HG03095 (cell line): Measurements from ENCODE around the gene OPRL1.

Experiments
- ATAC-seq: cut with Tn5 transposase; IDR thresholded peaks from one replicate; pipeline ENCODE4 v1.9.1; 2021; ENCODE audit warnings: moderate library complexity; ENCODE audit not compliant: unreplicated experiment

OPRL1 gene

GRCh38 chr20:64055893-64056638 is 23.8 kb upstream of the OPRL1 start:
- ATAC-seq = no peak

GRCh38 chr20:64056639-64056888 is 23.3 kb upstream of the OPRL1 start:
- ATAC-seq = no peak

GRCh38 chr20:64056889-64057627 is 22.8 kb upstream of the OPRL1 start:
- no peak for ATAC-seq

- ATAC-seq = no peak
These were observed 22.0 kb upstream of the OPRL1 start for GRCh38 chr20:64057628-64058498.

- ATAC-seq = no peak
These were observed 21.3 kb upstream of the OPRL1 start for GRCh38 chr20:64058536-64058935.

GRCh38 chr20:64062276-64062595 is 17.6 kb upstream of the OPRL1 start:
- no peak for ATAC-seq

- ATAC-seq = peak; percentile 71
These were observed 17.1 kb upstream of the OPRL1 start, which contains the start of gene TCEA2 for GRCh38 chr20:64062596-64063388. TCEA2 (plus strand) TSS chr20:64063198; CDS start chr20:64063313, 115 bp downstream.

GRCh38 chr20:64063389-64064144 is 16.3 kb upstream of the OPRL1 start:
- ATAC-seq = peak; percentile 5

GRCh38 chr20:64064145-64064698 is 15.7 kb upstream of the OPRL1 start:
- no peak for ATAC-seq

- ATAC-seq = no peak
These were observed 14.6 kb upstream of the OPRL1 start for GRCh38 chr20:64065062-64065973.

GRCh38 chr20:64065974-64066343 is 13.9 kb upstream of the OPRL1 start:
- ATAC-seq = peak; percentile 36

- no peak for ATAC-seq
These were observed 12.8 kb upstream of the OPRL1 start for GRCh38 chr20:64067005-64067632.

- ATAC-seq = no peak
These were observed 12.1 kb upstream of the OPRL1 start for GRCh38 chr20:64067733-64068307.

- ATAC-seq = no peak
These were observed 11.3 kb upstream of the OPRL1 start for GRCh38 chr20:64068386-64069208.

- ATAC-seq = no peak
These were observed 10.7 kb upstream of the OPRL1 start for GRCh38 chr20:64069209-64069613.

- ATAC-seq = no peak
These were observed 10.2 kb upstream of the OPRL1 start for GRCh38 chr20:64069614-64070243.
